ENCODE results near the gene TH.
A peak's percentile ranks its signal among the peaks of the same experiment; 100 is the strongest.

Gene TH

GRCh38 chr11:2169626-2170570 is 1.7 kb downstream of the TH start:
- H3K4me1 Mint-ChIP-seq: no peaks in the 10 kb centered on the region
- no peaks in the 10 kb centered on the region for H3K9me3 Mint-ChIP-seq
- H3K36me3 Mint-ChIP-seq: no peaks in the 10 kb centered on the region
- no peak for DNase-seq
- H3K27ac Mint-ChIP-seq: no peak overlapping the region
- H3K27me3 Mint-ChIP-seq: peaks cover 7% of the 10 kb centered on the region
- no peak overlapping the region for H3K4me3 Mint-ChIP-seq
- CTCF ChIA-PET: interaction anchor here (0.6 to 1.8 kb wide), 3 partner anchors 15 to 251 kb away, joined by 3 to 6 read pairs (median 4); no protein-coding TSS in a partner anchor

GRCh38 chr11:2169005-2169378 is 2.6 kb downstream of the TH start:
- no peak overlapping the region for H3K27ac Mint-ChIP-seq
- peaks cover 7% of the 10 kb centered on the region for H3K27me3 Mint-ChIP-seq
- no peaks in the 10 kb centered on the region for H3K36me3 Mint-ChIP-seq
- H3K4me1 Mint-ChIP-seq: no peaks in the 10 kb centered on the region
- H3K4me3 Mint-ChIP-seq: no peak overlapping the region
- DNase-seq: no peak
- no peaks in the 10 kb centered on the region for H3K9me3 Mint-ChIP-seq
- CTCF ChIA-PET: interaction anchor here (0.6 to 1.6 kb wide), 3 partner anchors 16 to 252 kb away, joined by 3 to 6 read pairs (median 6); no protein-coding TSS in a partner anchor

- CTCF ChIA-PET: interaction anchor here (0.8 to 1.8 kb wide), 3 partner anchors 14 to 135 kb away, joined by 3 to 6 read pairs (median 6); no protein-coding TSS in a partner anchor
- no peaks in the 10 kb centered on the region for H3K36me3 Mint-ChIP-seq
- H3K9me3 Mint-ChIP-seq: no peaks in the 10 kb centered on the region
- H3K4me1 Mint-ChIP-seq: no peaks in the 10 kb centered on the region
- DNase-seq: no peak
- no peak overlapping the region for H3K27ac Mint-ChIP-seq
- H3K27me3 Mint-ChIP-seq: peaks cover 7% of the 10 kb centered on the region
- H3K4me3 Mint-ChIP-seq: no peak overlapping the region
Observed at GRCh38 chr11:2168286-2169004, 3.2 kb downstream of the TH start.

GRCh38 chr11:2167141-2168045 is 4.2 kb downstream of the TH start:
- H3K27me3 Mint-ChIP-seq: peaks cover 7% of the 10 kb centered on the region
- no peaks in the 10 kb centered on the region for H3K4me1 Mint-ChIP-seq
- no peak overlapping the region for H3K4me3 Mint-ChIP-seq
- H3K27ac Mint-ChIP-seq: no peak overlapping the region
- H3K9me3 Mint-ChIP-seq: no peaks in the 10 kb centered on the region
- DNase-seq: no peak
- no peaks in the 10 kb centered on the region for H3K36me3 Mint-ChIP-seq
- CTCF ChIA-PET: interaction anchor here (0.8 to 1.8 kb wide), 5 partner anchors 11 to 138 kb away, joined by 3 to 6 read pairs (median 5); no protein-coding TSS in a partner anchor

- peak; percentile 59 for DNase-seq
- H3K9me3 Mint-ChIP-seq: no peaks in the 10 kb centered on the region
Observed at GRCh38 chr11:2166091-2166851, 5.3 kb downstream of the TH start.

GRCh38 chr11:2165571-2165970 is 6.0 kb downstream of the TH start:
- no peaks in the 10 kb centered on the region for H3K36me3 Mint-ChIP-seq
- H3K27me3 Mint-ChIP-seq: peaks cover 7% of the 10 kb centered on the region
- DNase-seq: no peak
- no peak overlapping the region for H3K27ac Mint-ChIP-seq
- no peaks in the 10 kb centered on the region for H3K9me3 Mint-ChIP-seq
- H3K4me3 Mint-ChIP-seq: no peak overlapping the region
- CTCF ChIA-PET: interaction anchor here (0.9 to 1.7 kb wide), 5 partner anchors 11 to 255 kb away, joined by 3 to 4 read pairs (median 3); no protein-coding TSS in a partner anchor
- no peaks in the 10 kb centered on the region for H3K4me1 Mint-ChIP-seq

More at GRCh38 chr11:2166091-2166851, 5.3 kb downstream of the TH start:
- Mint-ChIP-seq H3K27ac (no peak overlapping the region), H3K4me1 (no peaks in the 10 kb centered on the region), H3K36me3 (no peaks in the 10 kb centered on the region), H3K27me3 (peaks cover 7% of the 10 kb centered on the region), H3K4me3 (no peak overlapping the region)
- CTCF ChIA-PET: interaction anchor here (1.0 to 1.8 kb wide), 4 partner anchors 9 to 137 kb away, joined by 3 to 6 read pairs (median 4); no protein-coding TSS in a partner anchor

- Mint-ChIP-seq H3K27me3 (peaks cover 9% of the 10 kb centered on the region), H3K4me3 (no peak overlapping the region), H3K36me3 (no peaks in the 10 kb centered on the region), H3K27ac (no peak overlapping the region), H3K4me1 (no peaks in the 10 kb centered on the region), H3K9me3 (no peaks in the 10 kb centered on the region)
- DNase-seq: no peak
- CTCF ChIA-PET: interaction anchor here (0.9 to 1.7 kb wide), 5 partner anchors 11 to 256 kb away, joined by 3 to 4 read pairs (median 3); no protein-coding TSS in a partner anchor
Observed at GRCh38 chr11:2164861-2165555, 6.6 kb downstream of the TH start.

GRCh38 chr11:2164081-2164480 is 7.5 kb downstream of the TH start:
- Mint-ChIP-seq H3K9me3 (no peaks in the 10 kb centered on the region), H3K4me1 (no peaks in the 10 kb centered on the region), H3K4me3 (no peak overlapping the region), H3K36me3 (no peaks in the 10 kb centered on the region), H3K27ac (no peak overlapping the region), H3K27me3 (peaks cover 10% of the 10 kb centered on the region)
- no peak for DNase-seq
- CTCF ChIA-PET: interaction anchor here (1.7 to 2.0 kb wide), 2 partner anchors 22 to 257 kb away, joined by 4 to 10 read pairs; no protein-coding TSS in a partner anchor

GRCh38 chr11:2163428-2163978 is 8.1 kb downstream of the TH start:
- Mint-ChIP-seq H3K9me3 (no peaks in the 10 kb centered on the region), H3K4me1 (no peaks in the 10 kb centered on the region), H3K27me3 (peaks cover 10% of the 10 kb centered on the region), H3K36me3 (no peaks in the 10 kb centered on the region), H3K4me3 (no peak overlapping the region), H3K27ac (no peak overlapping the region)
- no peak for DNase-seq
- CTCF ChIA-PET: interaction anchor here (1.3 to 2.0 kb wide), 3 partner anchors 12 to 258 kb away, joined by 3 to 10 read pairs (median 6); no protein-coding TSS in a partner anchor

- Mint-ChIP-seq H3K27me3 (peaks cover 3% of the 10 kb centered on the region), H3K4me1 (no peaks in the 10 kb centered on the region), H3K9me3 (no peaks in the 10 kb centered on the region), H3K36me3 (no peaks in the 10 kb centered on the region), H3K4me3 (no peak within 1 kb of the TSS), H3K27ac (no peak within 1 kb of the TSS)
- CTCF ChIA-PET: no interaction called here
- no peak for DNase-seq
Observed at GRCh38 chr11:2160736-2161259, 10.8 kb downstream of the TH start, which contains the start of gene INS. INS (minus strand) TSS chr11:2161209; CDS start chr11:2160971, 238 bp downstream.

GRCh38 chr11:2159536-2160413 is 11.8 kb downstream of the TH start:
- Mint-ChIP-seq H3K4me3 (no peak overlapping the region), H3K4me1 (no peaks in the 10 kb centered on the region), H3K9me3 (no peaks in the 10 kb centered on the region), H3K36me3 (no peaks in the 10 kb centered on the region), H3K27ac (no peak overlapping the region), H3K27me3 (peaks cover 3% of the 10 kb centered on the region)
- CTCF ChIA-PET: interaction anchor here (13.4 kb wide), 1 partner anchor 123 kb away, joined by 333 read pairs; no protein-coding TSS in a partner anchor
- no peak for DNase-seq

Data from activated naive CD4-positive, alpha-beta T cell treated with anti-CD3 and anti-CD28 coated beads, Interleukin-2, amount 10 ng/mL, durations not matched to agents 7 days and 5 days (primary cell).